ENCODE data around the gene PPP2R5E.

PPP2R5E gene

DNA sequence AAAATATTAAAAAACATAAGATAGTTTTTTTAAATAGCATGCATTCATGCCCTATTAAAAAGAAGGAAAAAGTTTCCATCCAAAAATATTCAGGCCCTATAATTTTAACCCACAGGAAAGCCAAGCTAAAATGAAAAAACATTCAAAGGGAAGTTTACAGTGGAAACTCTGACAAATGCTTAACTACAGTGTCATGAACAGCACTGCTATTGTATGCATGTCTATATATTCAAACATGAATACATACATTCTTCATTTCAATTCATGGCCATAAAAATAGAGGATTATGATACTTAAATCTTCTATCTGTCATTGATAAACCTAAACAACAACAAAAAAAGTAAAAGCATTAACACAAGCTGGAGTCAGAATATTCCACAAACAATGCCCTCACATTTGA lies 67.4 kb downstream of the PPP2R5E start:
- H3K4me3 ChIP-seq (replicated peaks; ENCODE audit: low read depth, low read length), result no peak overlapping the region
- TF ChIP-seq, protein P1, sequence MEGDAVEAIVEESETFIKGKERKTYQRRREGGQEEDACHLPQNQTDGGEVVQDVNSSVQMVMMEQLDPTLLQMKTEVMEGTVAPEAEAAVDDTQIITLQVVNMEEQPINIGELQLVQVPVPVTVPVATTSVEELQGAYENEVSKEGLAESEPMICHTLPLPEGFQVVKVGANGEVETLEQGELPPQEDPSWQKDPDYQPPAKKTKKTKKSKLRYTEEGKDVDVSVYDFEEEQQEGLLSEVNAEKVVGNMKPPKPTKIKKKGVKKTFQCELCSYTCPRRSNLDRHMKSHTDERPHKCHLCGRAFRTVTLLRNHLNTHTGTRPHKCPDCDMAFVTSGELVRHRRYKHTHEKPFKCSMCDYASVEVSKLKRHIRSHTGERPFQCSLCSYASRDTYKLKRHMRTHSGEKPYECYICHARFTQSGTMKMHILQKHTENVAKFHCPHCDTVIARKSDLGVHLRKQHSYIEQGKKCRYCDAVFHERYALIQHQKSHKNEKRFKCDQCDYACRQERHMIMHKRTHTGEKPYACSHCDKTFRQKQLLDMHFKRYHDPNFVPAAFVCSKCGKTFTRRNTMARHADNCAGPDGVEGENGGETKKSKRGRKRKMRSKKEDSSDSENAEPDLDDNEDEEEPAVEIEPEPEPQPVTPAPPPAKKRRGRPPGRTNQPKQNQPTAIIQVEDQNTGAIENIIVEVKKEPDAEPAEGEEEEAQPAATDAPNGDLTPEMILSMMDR (IDR thresholded peaks at IDR 0.05; ENCODE audit: low read length, missing control alignments), result no peak
- DNase-seq (ENCODE audit: low read depth), result no peak

DNA sequence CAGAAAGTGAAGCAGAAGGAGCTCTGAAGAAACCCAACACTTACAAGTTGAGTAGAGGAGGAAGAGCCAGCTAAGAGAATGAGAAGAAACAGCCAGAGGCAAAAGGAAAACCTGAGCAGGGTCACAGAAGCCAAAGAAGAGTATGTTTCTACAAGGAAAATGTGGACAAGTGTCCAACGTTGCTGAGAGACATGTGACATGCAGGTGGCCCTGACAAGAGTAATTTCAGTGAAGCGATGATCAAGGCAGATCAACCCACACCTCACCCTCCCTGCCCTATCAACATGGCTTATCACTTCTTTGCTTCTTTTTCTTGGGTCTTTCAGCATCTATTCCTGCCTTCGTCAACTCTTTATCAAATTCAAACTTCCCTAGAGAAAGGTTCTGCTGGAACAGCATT lies 68.3 kb downstream of the PPP2R5E start:
- TF ChIP-seq, protein P1 (IDR thresholded peaks at IDR 0.05; ENCODE audit: low read length, missing control alignments), result no peak
- no peak for DNase-seq (ENCODE audit: low read depth)

DNA sequence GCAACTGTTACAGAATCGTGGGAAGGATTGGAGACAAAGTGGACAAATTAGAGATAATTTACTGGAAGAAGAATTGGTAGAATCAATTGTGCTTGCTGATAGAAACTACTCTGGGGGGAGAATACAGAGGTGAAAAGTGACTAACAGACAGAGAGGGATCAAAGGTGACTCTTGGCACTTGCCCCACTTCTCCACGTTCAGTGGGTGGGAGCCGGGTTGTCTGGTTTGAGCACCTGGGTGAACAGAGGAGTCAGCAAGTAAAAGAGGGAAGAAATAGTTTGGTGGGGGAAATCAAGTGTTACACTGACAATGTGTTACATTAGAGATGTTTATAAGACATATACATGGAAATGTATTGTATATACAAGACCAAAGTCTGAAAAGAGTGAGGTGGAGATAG lies 69.1 kb downstream of the PPP2R5E start:
- TF ChIP-seq, protein P1 (IDR thresholded peaks at IDR 0.05; ENCODE audit: low read length, missing control alignments), result no peak
- no peak overlapping the region for H3K4me3 ChIP-seq (replicated peaks; ENCODE audit: low read depth, low read length)
- DNase-seq (ENCODE audit: low read depth), result no peak

More for the DNA sequence above, 68.3 kb downstream of the PPP2R5E start:
- H3K4me3 ChIP-seq (replicated peaks; ENCODE audit: low read depth, low read length), result no peak overlapping the region

DNA sequence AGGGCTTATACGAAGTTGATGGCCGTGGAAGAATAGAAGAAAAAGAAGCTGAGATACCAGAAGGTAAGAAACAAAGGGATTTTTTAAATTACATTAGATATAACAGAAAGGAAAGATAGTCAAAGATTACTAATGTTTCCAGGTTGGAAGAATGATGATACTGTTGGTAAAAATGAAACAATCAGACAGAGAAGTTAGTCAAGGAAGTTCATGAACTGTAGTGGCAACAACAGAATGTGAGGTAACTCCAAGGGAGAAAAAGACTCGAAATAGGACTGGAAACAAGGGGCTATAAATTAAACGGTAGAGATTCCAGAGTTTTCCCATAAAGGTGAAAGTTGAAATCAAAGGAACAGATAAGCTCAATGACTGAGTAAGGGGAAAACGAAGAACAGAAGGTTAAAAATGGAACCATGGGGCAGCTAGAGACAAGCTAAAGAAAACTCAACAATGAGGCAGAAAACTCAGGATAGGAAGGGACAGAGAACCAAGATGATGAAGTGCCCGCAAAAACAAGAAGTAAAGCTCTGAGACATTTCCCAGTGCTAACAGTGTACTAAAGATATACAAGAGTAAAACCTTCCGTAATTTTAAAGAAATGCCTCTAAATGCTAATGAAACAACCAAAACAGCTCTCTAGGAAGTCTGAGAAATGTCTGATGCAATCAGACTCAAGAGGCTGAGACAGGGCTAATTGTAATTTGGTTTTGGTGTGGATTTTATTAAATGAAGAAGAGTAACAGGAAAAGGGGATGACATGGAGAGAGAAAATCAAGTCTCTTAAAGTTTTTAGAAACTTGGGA lies 70.0 kb downstream of the PPP2R5E start:
- TF ChIP-seq, protein P1 (IDR thresholded peaks at IDR 0.05; ENCODE audit: low read length, missing control alignments), result no peak
- DNase-seq (ENCODE audit: low read depth), result no peak
- H3K4me3 ChIP-seq (replicated peaks; ENCODE audit: low read depth, low read length), result no peak overlapping the region

DNA sequence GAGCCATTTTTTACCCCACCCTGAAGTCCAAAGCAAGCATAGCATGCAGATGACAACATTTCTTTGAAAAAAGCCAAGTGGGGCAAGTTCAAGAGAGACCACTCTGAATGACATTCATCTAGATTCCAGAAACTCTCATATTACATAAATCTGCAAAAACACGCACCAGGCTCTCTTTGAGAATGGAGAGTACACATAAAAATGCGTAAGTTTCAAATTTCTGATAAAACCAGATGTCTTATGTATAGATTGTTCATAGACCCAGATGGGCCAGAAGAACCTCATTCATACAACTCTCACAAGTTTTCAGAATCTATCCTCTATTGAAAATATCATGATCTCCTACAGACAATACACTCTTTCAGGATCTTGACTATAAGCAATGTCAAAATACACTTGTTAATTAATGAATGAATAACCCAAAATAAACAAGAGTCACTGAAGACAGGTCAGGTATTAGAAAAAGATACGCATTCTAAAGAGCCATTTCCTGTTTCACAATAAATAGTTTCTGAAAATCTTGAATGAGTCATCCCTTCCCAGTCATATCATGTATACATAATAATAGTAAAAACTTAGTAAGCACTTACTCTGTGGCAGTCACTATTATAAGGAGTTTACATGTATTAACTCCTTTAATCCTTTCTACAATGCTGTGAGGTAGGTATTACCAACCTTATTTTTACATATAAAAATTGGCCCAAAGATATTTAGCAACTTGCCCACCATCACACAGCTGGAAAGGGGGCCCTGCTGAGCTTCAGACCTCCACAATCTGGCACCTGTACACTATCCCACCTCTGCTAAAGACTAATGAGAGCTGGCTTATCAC lies 72.0 kb downstream of the PPP2R5E start:
- H3K4me3 ChIP-seq (replicated peaks; ENCODE audit: low read depth, low read length), result no peak overlapping the region
- TF ChIP-seq, protein P1 (IDR thresholded peaks at IDR 0.05; ENCODE audit: low read length, missing control alignments), result no peak
- DNase-seq (ENCODE audit: low read depth), result peak; percentile 73

DNA sequence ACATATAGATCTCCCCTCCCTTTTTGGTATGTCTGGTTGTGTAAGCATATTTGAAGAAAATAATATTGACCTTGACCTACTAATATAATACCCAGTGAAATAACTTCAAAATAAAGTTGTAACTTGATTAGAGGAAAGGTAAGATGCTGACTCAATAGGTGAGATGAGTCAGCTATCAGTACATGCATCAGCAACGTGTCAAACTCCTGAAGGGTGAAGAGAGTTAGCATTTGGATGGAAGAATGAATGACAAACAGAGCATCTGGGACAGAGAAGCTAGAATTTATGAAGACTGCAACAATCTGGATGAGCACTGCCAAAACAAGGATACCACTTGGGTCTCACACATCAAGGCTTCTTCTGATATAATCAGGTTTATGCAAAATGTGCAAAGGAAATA lies 74.9 kb downstream of the PPP2R5E start:
- no peak overlapping the region for H3K4me3 ChIP-seq (replicated peaks; ENCODE audit: low read depth, low read length)
- no peak for DNase-seq (ENCODE audit: low read depth)
- TF ChIP-seq, protein P1 (IDR thresholded peaks at IDR 0.05; ENCODE audit: low read length, missing control alignments), result no peak

Measured in fibroblast of pulmonary artery (primary cell).